ENCODE results near the gene GCNT1. TPM values are rescaled to one million over a fixed set of nuclear protein-coding genes. Genes with fewer than 3 reads are reported as not detected.

GCNT1 gene
- total and polyA plus RNA-seq, 12 donors = 0.66 to 8.1 (median 1.9) TPM

GRCh38 chr9:76500061-76500460 lies 41.1 kb downstream of the GCNT1 start:
- ATAC-seq (no peak), DNase-seq (no peak)
- intact Hi-C loops (cut with DNase I) = no loop called here
- H3K4me3 ChIP-seq = no peak overlapping the region
- peaks cover 0 to 6% (median 0%) of the 10 kb centered on the region in 11 donors for H3K9me3 ChIP-seq
- H3K36me3 ChIP-seq = peaks cover 0 to 23% (median 0%) of the 10 kb centered on the region in 9 donors
- H3K27ac ChIP-seq = no peak overlapping the region
- WGBS, 2 donors = 88 to 97% methylated on average over 1 of the region's 1 CpG
- H3K4me1 ChIP-seq = no peaks in the 10 kb centered on the region
- H3K27me3 ChIP-seq = no peaks in the 10 kb centered on the region
- TF ChIP-seq, protein P1, sequence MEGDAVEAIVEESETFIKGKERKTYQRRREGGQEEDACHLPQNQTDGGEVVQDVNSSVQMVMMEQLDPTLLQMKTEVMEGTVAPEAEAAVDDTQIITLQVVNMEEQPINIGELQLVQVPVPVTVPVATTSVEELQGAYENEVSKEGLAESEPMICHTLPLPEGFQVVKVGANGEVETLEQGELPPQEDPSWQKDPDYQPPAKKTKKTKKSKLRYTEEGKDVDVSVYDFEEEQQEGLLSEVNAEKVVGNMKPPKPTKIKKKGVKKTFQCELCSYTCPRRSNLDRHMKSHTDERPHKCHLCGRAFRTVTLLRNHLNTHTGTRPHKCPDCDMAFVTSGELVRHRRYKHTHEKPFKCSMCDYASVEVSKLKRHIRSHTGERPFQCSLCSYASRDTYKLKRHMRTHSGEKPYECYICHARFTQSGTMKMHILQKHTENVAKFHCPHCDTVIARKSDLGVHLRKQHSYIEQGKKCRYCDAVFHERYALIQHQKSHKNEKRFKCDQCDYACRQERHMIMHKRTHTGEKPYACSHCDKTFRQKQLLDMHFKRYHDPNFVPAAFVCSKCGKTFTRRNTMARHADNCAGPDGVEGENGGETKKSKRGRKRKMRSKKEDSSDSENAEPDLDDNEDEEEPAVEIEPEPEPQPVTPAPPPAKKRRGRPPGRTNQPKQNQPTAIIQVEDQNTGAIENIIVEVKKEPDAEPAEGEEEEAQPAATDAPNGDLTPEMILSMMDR (IDR thresholded peaks at IDR 0.05) = no peak

- intact Hi-C loops (cut with DNase I) = no loop called here
Measured at GRCh38 chr9:76502746-76503145, 43.8 kb downstream of the GCNT1 start.

DNA sequence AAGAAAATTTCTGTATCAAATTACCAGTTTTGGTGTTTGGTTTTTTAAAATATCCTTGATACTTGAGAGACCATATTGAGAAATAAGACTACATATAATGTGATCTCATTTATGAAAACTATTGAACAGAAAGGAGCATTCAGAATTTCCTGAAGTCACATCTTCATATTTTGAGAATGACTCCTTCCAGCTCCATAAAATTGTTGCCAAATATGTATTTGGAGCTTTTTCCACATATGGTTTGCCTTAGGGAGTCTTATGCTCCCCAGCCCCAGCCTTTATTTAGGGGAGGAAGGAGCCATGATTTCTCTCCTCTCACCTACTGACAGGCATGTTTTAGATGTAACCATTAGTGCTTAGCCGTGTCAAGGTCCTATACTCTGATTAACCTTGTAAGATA lies 51.1 kb downstream of the GCNT1 start:
- Histone ChIP-seq H3K9me3 (peaks cover 0 to 10% (median 0%) of the 10 kb centered on the region in 11 donors), H3K4me3 (no peak overlapping the region), H3K4me1 (no peaks in the 10 kb centered on the region), H3K36me3 (no peaks in the 10 kb centered on the region), H3K27ac (no peak overlapping the region), H3K27me3 (no peaks in the 10 kb centered on the region)
- intact Hi-C loops (cut with DNase I) = no loop called here
- TF ChIP-seq, protein P1 (IDR thresholded peaks at IDR 0.05) = no peak
- ATAC-seq (no peak), DNase-seq (no peak)
- 54 to 69% methylated on average over 1 of the region's 1 CpG for WGBS, 2 donors

More at GRCh38 chr9:76502746-76503145, 43.8 kb downstream of the GCNT1 start:
- no peaks in the 10 kb centered on the region for H3K4me1 ChIP-seq
- no peak for DNase-seq
- no peaks in the 10 kb centered on the region for H3K27me3 ChIP-seq
- no peak for ATAC-seq
- 88 to 91% methylated on average over 6 of the region's 6 CpGs for WGBS, 2 donors
- no peak overlapping the region for H3K4me3 ChIP-seq
- H3K27ac ChIP-seq = no peak overlapping the region
- peaks cover 0 to 23% (median 0%) of the 10 kb centered on the region in 9 donors for H3K36me3 ChIP-seq
- H3K9me3 ChIP-seq = no peaks in the 10 kb centered on the region
- TF ChIP-seq, protein P1 (IDR thresholded peaks at IDR 0.05) = no peak

DNA sequence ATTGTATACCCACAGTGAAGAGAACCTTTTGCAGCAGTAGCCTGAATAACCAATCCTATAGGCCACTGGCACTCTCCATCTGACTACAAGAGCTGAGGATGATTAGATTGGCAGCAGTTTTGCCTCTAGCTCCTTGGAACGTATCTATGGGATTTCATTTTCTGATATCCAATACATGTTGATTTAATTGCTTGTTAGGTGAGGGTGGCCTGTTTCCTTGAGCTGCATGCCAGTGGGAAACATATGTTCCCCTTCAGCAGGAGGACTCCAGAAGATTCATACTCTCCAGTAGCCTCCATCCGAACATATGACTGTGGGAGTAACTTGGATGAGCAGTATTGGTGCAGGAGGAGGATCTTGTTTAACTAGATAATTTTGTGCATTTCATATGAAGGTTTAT lies 51.5 kb downstream of the GCNT1 start:
- H3K4me3 ChIP-seq = no peak overlapping the region
- intact Hi-C loops (cut with DNase I) = no loop called here
- no peaks in the 10 kb centered on the region for H3K36me3 ChIP-seq
- no peaks in the 10 kb centered on the region for H3K27me3 ChIP-seq
- ATAC-seq = no peak
- H3K9me3 ChIP-seq = peaks cover 0 to 10% (median 0%) of the 10 kb centered on the region in 11 donors
- no peaks in the 10 kb centered on the region for H3K4me1 ChIP-seq
- no peak overlapping the region for H3K27ac ChIP-seq
- TF ChIP-seq, protein P1 (IDR thresholded peaks at IDR 0.05) = no peak
- WGBS, 2 donors = 78 to 85% methylated on average over 2 of the region's 2 CpGs
- DNase-seq = no peak
